Neuron (in vitro differentiated cells): ENCODE results near the gene PAPSS2.
A peak's percentile ranks its signal among the peaks of the same experiment; 100 is the strongest.
"Not testable (repeated sequence)": the region's sequence is repeated elsewhere in the genome, so short reads cannot be mapped to it uniquely, and the experiment has no call there.

Experiments
- H2AFZ ChIP-seq: one replicate; pipeline ENCODE4 v1.6.1; 2013; ENCODE audit warnings: low read depth, mild to moderate bottlenecking, inconsistent platforms, low read length, moderate library complexity
- H3K27me3 ChIP-seq: one replicate; pipeline ENCODE4 v1.6.1; 2013; ENCODE audit warnings: low read length; ENCODE audit not compliant: insufficient read depth
- H3K36me3 ChIP-seq: one replicate; pipeline ENCODE4 v1.6.1; 2013; ENCODE audit warnings: low read length; ENCODE audit not compliant: insufficient read depth
- H3K4me1 ChIP-seq: one replicate; pipeline ENCODE4 v1.6.1; 2013; ENCODE audit warnings: low read length; ENCODE audit not compliant: insufficient read depth
- H3K4me3 ChIP-seq: 2 replicates; pipeline ENCODE4 v1.5.1; 2013; ENCODE audit warnings: mild to moderate bottlenecking, low read length, moderate library complexity
- H3K9me3 ChIP-seq: one replicate; pipeline ENCODE4 v1.6.1; 2013; ENCODE audit warnings: low read length

PAPSS2 gene

DNA sequence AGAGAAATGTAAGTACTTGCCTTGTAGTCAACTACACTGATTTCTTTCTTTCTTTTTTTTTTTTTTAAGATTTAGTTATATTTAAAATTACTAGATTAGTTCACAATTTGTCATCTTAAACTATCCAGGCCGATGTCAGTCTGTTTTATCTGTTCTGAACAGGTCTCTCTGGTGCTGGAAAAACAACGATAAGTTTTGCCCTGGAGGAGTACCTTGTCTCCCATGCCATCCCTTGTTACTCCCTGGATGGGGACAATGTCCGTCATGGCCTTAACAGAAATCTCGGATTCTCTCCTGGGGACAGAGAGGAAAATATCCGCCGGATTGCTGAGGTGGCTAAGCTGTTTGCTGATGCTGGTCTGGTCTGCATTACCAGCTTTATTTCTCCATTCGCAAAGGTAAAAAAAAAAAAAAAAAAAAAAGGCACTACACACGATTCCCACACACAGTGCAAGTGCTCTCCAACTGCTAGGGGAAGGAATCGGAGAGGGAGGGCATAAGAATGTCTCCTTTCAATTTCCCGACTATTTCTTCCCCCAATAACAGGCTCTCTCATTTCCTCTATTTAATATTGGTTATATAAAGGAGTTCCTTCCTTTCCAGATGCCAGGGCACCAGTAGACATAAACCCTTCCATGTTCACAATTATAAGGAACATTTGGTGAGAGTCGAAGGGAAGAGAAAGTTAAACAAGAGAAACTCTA lies 53.4 kb downstream of the PAPSS2 start:
- Histone ChIP-seq H3K9me3 (no peaks in the 10 kb centered on the region), H3K36me3 (no peaks in the 10 kb centered on the region), H2AFZ (peak overlapping the region; percentile 42), H3K27me3 (no peaks in the 10 kb centered on the region), H3K4me1 (no peaks in the 10 kb centered on the region), H3K4me3 (no peak overlapping the region)

DNA sequence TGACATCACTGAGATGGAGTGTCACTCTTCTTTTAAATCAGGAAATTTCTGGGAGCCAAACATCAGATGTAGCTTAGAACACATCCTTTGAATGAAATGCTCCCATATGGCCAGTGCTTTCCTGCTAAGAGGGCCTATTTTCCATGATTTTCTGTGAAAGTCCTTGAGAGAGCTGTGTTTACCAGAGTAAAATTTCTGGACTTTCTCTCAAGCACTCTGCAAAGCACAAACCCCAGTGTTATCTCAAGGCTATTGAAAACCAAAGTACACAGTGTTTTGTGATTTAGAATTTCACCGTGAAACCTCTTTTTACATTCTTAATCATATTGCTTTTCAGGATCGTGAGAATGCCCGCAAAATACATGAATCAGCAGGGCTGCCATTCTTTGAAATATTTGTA lies 54.0 kb downstream of the PAPSS2 start:
- H2AFZ ChIP-seq = peak overlapping the region; percentile 42
- H3K27me3 ChIP-seq = no peaks in the 10 kb centered on the region
- no peaks in the 10 kb centered on the region for H3K36me3 ChIP-seq
- H3K4me1 ChIP-seq = no peaks in the 10 kb centered on the region
- no peak overlapping the region for H3K4me3 ChIP-seq
- H3K9me3 ChIP-seq = no peaks in the 10 kb centered on the region

DNA sequence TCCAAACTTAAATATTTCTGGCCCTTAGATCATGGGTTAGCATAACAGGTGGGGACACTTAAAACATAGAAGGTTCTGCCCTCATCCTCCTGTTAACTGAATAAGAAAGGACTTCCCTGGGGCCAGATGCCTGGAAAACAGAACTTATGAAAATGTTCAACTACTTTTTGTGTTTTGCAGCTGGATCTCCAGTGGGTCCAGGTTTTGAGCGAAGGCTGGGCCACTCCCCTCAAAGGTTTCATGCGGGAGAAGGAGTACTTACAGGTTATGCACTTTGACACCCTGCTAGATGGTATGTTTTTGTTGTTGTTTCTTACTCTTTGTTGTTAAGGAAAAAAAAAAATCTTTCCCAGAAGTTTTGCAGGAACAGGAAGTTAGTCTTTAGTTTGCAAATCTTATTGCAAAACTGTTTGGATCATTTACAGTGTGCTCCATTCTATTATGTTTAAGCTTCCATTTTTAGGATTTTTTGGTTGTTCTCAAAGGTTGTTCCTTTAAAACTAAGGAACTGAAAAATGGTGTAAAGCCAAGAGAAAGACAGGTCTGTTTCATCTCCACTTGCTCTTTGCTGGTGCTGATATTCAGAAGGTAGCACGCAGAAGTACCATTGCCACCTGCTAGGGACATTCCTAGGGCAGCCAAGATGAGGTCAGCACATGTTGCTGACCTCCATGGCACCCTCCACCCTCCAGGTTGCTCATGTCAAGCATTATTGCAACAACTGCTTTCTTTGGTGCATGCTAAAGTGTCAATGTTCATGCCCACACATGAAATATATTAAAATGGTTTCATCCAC lies 56.1 kb downstream of the PAPSS2 start:
- H3K27me3 ChIP-seq = no peaks in the 10 kb centered on the region
- H3K4me1 ChIP-seq = no peaks in the 10 kb centered on the region
- no peaks in the 10 kb centered on the region for H3K9me3 ChIP-seq
- no peak overlapping the region for H2AFZ ChIP-seq
- no peak overlapping the region for H3K4me3 ChIP-seq
- H3K36me3 ChIP-seq = no peaks in the 10 kb centered on the region

DNA sequence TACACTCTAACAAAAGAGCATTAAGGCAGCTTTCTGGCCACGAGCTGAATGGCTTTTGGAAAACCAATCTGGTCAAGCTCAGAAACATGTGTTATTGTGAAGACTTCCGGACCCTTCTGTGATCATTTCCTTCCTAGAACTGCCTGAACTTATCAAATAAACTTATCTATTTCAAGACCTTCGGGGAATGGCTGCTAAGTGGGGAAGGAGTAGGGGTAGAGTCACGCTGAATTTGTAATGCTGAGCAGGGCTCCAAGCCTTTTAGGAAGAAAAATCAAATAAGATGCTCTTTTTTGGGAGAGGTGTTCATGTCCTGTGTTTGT lies 56.6 kb downstream of the PAPSS2 start:
- Histone ChIP-seq H3K9me3 (no peaks in the 10 kb centered on the region), H2AFZ (no peak overlapping the region), H3K36me3 (no peaks in the 10 kb centered on the region), H3K4me3 (no peak overlapping the region), H3K27me3 (no peaks in the 10 kb centered on the region), H3K4me1 (no peaks in the 10 kb centered on the region)

DNA sequence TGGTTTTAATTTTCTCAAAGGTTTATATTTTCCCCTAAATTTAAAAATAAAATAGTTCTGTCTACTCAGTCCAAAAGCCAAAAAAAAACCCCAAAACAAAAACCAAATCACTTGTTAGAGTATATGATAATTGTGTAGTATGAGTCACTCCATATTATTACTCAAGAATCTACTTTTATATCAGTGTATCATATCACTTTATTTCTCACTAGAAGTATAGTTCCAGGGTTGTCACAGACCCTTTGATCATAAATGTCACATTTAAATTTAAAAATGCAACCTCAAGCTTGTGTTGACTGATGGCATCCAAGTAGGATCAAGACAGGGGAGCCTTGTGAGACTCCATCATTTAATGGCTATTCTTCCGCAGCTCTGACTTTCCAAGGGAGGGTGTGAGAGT lies 61.0 kb downstream of the PAPSS2 start:
- H2AFZ ChIP-seq = no peak overlapping the region
- no peak overlapping the region for H3K4me3 ChIP-seq
- H3K27me3 ChIP-seq = no peaks in the 10 kb centered on the region
- no peaks in the 10 kb centered on the region for H3K9me3 ChIP-seq
- no peaks in the 10 kb centered on the region for H3K36me3 ChIP-seq
- no peaks in the 10 kb centered on the region for H3K4me1 ChIP-seq

DNA sequence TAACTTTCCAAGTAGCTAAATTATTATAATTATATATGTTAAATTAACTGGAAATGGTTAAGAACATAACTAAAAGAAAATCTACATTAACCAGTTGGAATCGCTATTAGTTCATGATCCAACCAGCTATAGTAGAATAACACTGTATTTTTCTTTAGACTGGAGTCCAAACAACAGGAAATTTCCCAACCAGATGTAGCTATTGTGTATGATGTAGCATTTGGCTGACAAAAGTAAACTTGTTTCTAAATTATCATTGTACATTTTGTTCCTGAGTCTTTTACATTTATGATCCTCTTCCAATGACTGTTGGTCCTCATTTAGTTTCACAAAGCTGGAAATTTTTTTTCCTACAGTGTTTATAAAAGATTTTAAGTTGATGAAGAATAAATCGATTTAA lies 62.1 kb downstream of the PAPSS2 start:
- Histone ChIP-seq H3K4me3 (no peak overlapping the region), H2AFZ (no peak overlapping the region), H3K4me1 (no peaks in the 10 kb centered on the region), H3K36me3 (no peaks in the 10 kb centered on the region), H3K27me3 (no peaks in the 10 kb centered on the region), H3K9me3 (no peaks in the 10 kb centered on the region)

DNA sequence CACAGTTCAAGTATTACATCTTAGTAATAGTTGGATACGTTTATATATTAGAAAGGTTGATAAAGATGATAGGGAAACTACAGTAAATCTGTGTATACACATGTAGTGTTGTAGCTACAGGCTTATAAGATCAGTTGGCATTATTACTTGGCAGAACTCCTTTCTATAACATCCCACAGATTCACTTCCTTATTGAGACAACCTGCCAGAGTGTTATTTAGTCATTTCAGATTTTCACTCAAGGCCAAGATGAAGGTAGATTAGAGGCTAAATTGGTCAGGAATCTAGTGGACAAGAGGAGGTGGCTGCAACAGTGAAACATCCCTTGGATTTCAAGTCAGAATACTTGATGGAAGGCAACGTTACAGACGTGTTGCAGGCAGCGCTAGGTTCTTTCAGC lies 63.0 kb downstream of the PAPSS2 start:
- Histone ChIP-seq H3K4me1 (no peaks in the 10 kb centered on the region), H2AFZ (no peak overlapping the region), H3K36me3 (no peaks in the 10 kb centered on the region), H3K4me3 (no peak overlapping the region), H3K9me3 (no peaks in the 10 kb centered on the region), H3K27me3 (no peaks in the 10 kb centered on the region)

DNA sequence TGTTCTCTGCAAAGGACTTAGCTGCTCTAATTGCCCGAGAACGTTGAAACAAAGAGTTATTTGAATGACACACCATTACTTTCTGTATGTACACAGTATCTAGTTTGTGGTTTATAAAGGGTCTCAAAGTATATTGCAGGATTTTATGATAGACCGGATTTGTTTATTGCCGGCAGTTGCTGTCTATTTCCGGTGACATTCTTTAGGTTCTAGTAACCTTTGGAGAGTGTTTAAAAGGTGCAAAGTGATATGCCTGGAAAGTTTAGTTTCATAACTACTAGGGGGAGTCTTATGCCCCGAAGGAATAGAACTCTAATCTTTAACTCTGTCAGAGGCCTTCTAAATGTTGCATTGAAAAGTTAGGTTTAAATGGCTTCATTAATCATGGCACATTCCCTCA lies 63.8 kb downstream of the PAPSS2 start:
- no peaks in the 10 kb centered on the region for H3K36me3 ChIP-seq
- H3K9me3 ChIP-seq = no peaks in the 10 kb centered on the region
- no peak overlapping the region for H3K4me3 ChIP-seq
- H3K27me3 ChIP-seq = no peaks in the 10 kb centered on the region
- H2AFZ ChIP-seq = no peak overlapping the region
- H3K4me1 ChIP-seq = no peaks in the 10 kb centered on the region

DNA sequence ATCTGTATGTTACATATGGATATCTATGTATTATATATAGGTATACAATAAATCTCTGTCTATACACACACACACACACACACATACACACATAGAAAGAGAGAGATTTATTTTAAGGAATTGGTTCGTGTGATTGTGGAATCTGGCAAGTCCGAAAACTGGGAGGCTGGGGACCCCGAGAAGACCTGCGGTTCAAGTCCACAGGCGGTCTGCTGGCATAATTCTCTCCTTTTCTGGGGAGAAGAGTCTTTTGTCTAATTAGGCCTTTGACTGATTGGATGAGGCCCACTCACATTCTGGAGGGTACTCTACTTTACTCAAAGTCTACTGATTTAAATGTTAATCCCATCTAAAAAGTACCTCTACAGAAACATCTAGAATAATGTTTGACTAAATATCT lies 65.1 kb downstream of the PAPSS2 start:
- Histone ChIP-seq H3K4me3 (no peak overlapping the region), H3K27me3 (no peaks in the 10 kb centered on the region), H2AFZ (no peak overlapping the region), H3K4me1 (no peaks in the 10 kb centered on the region), H3K9me3 (no peaks in the 10 kb centered on the region), H3K36me3 (no peaks in the 10 kb centered on the region)

DNA sequence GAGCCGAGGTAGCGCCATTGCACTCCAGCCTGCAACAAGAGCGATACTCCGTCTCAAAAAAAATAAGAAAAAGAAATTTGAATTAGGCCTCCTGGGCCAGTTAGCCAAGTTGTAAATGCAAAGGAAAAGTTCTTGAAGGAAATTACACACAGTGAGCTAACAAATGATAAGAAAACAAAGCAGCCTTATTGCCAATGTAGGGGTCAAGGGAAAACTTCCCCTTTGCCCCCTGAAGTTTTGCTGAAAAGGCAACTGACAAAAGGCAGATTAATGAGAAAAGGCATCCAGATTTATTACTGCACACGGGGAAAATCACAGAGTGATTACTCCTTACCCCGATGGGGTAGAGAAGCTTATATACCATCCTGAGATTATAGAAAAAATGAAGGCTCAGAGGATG lies 70.3 kb downstream of the PAPSS2 start:
- peaks cover 3% of the 10 kb centered on the region for H3K4me1 ChIP-seq
- H2AFZ ChIP-seq = no peak overlapping the region
- H3K27me3 ChIP-seq = no peaks in the 10 kb centered on the region
- H3K36me3 ChIP-seq = no peaks in the 10 kb centered on the region
- H3K4me3 ChIP-seq = no peak overlapping the region
- H3K9me3 ChIP-seq = no peaks in the 10 kb centered on the region

DNA sequence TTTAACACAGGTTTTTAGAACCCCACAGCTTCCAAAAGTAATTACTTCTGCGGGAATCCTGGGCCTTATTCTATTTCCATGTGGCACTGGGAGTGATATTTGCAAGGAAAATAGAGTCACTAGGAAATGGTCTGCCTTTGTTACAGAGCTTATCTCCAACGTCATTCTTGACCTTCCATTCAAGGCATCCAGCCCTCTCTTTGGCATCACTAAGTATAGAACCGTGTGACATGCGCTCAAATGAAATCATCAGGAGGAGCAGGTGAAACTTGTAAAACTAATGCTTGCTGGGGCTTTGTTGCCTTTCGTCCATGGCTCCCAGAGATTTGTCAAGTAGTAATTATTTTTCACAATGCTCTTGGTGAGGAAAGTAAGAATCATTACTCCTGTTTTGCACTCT lies 73.4 kb downstream of the PAPSS2 start:
- peaks cover 5% of the 10 kb centered on the region for H3K4me1 ChIP-seq
- H3K4me3 ChIP-seq = no peak overlapping the region
- no peaks in the 10 kb centered on the region for H3K27me3 ChIP-seq
- no peaks in the 10 kb centered on the region for H3K36me3 ChIP-seq
- no peak overlapping the region for H2AFZ ChIP-seq
- H3K9me3 ChIP-seq = no peaks in the 10 kb centered on the region

DNA sequence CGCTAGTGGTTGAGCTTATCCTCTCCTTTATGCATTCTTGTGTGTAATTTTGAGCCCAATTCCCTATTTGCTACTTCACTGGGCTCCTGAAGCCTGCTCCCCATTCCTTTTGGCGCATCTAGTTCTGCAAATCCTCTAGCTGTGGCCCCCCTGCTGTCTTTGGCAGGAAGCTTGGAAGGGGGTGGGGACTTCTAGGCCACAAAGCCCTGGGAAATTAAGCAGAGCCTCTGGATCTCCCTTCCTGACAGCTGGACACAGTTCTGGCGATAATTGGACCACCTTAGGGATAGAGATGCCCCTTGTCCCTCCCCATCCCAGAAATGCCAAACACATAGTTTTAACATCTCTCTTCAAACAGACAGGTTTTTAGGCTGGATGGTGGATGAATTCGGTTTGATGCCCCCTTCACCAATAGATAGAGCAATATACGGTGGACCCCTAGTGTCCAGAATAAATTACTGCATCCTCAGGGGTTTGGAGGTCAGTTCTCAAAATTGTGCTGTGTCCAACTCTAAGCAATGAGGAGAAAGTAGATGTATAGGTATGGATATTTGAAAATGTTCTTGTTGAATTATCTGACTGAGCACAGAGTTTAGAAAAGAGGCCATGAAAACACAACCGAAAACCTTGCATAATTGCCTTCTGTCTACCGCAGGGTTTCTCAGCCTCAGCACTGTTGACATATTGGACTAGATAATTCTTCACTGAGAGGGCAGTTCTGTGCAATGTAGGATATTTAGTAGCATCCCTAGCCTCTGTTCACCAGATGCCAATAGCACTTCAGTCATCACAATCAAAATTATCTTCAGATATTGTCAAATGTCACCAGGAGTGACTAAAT lies 75.5 kb downstream of the PAPSS2 start:
- H3K4me1 ChIP-seq = peaks cover 5% of the 10 kb centered on the region
- H3K4me3 ChIP-seq = peak overlapping the region; percentile 30
- H3K36me3 ChIP-seq = no peaks in the 10 kb centered on the region
- H3K27me3 ChIP-seq = no peaks in the 10 kb centered on the region
- no peaks in the 10 kb centered on the region for H3K9me3 ChIP-seq
- no peak overlapping the region for H2AFZ ChIP-seq

DNA sequence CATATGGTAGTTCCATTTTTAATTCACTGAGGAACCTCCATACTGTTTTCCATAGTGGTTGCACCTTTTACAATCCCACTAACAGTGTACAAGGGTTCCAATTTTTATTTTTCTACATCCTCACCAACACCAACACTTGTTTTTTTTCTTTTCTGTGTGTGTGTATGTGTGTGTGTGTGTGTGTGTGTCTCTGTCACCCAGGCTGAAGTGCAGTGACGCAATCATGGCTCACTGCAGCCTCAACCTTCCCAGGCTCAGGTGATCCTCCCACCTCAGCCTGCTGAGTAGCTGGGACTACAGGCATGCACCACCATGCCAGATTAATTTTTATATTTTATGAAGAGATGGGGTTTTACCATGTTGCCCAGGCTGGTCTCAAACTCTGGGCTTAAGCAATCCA lies 78.6 kb downstream of the PAPSS2 start:
- H3K4me3 ChIP-seq, H2AFZ ChIP-seq, H3K27me3 ChIP-seq, H3K9me3 ChIP-seq, H3K36me3 ChIP-seq, H3K4me1 ChIP-seq: not testable (repeated sequence)
